22Rv1 (cell line): ENCODE results near the gene STX3.
A peak's percentile ranks its signal among the peaks of the same experiment; 100 is the strongest.

Experiments
- ZFX ChIP-seq: fragments of 450-650 bp; IDR thresholded peaks from 2 replicates; pipeline ENCODE4 v1.6.1; 2017; ENCODE audit warnings: antibody characterized with exemption, borderline replicate concordance
- TF ChIP-seq, protein P1 (sequence below): fragments of 450-650 bp; IDR thresholded peaks from 2 replicates; pipeline ENCODE4 v1.5.1; 2017; ENCODE audit warnings: mild to moderate bottlenecking

DNA sequence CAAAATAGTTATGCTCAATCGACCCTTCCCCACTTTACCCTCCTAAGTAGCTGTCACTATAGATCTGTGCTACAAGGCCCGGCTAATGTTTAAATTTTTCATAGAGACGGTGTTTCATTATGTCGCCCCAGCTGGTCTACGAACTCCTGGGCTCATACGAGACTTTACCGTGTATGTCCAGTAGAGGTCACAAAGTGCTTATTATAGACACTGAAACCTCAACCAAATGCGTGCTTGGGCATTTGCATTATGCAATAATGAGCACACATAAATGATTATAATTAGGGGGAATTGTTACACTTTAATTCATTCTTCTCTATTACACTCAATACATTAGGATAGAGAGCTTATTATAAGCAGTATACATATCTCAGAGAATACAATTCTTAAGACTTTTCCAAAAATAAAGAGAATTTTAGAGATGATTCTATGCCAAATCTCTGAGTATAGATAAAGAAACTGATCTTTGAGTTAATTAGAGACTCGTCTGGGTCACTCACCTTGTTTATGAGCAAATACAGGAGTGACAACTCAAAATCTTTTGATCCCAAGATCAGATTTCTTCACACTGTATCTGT, 67.9 kb downstream of the STX3 start:
- TF ChIP-seq, protein P1, sequence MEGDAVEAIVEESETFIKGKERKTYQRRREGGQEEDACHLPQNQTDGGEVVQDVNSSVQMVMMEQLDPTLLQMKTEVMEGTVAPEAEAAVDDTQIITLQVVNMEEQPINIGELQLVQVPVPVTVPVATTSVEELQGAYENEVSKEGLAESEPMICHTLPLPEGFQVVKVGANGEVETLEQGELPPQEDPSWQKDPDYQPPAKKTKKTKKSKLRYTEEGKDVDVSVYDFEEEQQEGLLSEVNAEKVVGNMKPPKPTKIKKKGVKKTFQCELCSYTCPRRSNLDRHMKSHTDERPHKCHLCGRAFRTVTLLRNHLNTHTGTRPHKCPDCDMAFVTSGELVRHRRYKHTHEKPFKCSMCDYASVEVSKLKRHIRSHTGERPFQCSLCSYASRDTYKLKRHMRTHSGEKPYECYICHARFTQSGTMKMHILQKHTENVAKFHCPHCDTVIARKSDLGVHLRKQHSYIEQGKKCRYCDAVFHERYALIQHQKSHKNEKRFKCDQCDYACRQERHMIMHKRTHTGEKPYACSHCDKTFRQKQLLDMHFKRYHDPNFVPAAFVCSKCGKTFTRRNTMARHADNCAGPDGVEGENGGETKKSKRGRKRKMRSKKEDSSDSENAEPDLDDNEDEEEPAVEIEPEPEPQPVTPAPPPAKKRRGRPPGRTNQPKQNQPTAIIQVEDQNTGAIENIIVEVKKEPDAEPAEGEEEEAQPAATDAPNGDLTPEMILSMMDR = peak; percentile 76
- no peak for TF ChIP-seq ZFX
